HG03103 (cell line): ENCODE measurements around the gene RASGRF2.
A peak's percentile ranks its signal among the peaks of the same experiment; 100 is the strongest.

Experiments
- ATAC-seq: cut with Tn5 transposase; IDR thresholded peaks from one replicate; pipeline ENCODE4 v1.9.1; 2021; ENCODE audit warnings: low read depth; ENCODE audit not compliant: unreplicated experiment

RASGRF2 gene

GRCh38 chr5:81165493-81166119, 205.4 kb downstream of the RASGRF2 start:
- peak; percentile 72 for ATAC-seq

- ATAC-seq, result no peak
Observed at GRCh38 chr5:81166430-81166829, 206.3 kb downstream of the RASGRF2 start.

GRCh38 chr5:81167078-81167477, 206.9 kb downstream of the RASGRF2 start:
- ATAC-seq, result no peak

- no peak for ATAC-seq
Observed at GRCh38 chr5:81167544-81167943, 207.4 kb downstream of the RASGRF2 start.

DNA sequence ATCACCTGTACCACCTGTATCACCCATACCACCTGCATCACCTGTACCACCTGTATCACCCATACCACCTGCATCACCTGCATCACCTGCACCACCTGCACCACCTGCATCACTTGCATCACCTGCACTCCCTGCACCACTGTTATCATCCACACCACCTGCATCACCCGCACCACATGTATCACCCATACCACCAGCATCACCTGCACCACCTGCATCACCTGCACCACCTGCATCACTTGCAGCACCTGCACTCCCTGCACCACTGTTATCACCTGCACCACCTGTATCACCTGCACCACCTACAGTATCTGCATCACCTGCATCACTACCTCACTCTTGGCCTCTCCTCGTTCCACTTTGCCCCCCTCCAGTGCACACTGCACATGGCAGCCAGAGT, 209.8 kb downstream of the RASGRF2 start:
- ATAC-seq, result no peak

- ATAC-seq, result no peak
Observed at GRCh38 chr5:81171769-81172168, 211.6 kb downstream of the RASGRF2 start.

GRCh38 chr5:81172710-81173109, 212.5 kb downstream of the RASGRF2 start:
- no peak for ATAC-seq

- no peak for ATAC-seq
Observed at GRCh38 chr5:81177061-81177460, 216.9 kb downstream of the RASGRF2 start.

DNA sequence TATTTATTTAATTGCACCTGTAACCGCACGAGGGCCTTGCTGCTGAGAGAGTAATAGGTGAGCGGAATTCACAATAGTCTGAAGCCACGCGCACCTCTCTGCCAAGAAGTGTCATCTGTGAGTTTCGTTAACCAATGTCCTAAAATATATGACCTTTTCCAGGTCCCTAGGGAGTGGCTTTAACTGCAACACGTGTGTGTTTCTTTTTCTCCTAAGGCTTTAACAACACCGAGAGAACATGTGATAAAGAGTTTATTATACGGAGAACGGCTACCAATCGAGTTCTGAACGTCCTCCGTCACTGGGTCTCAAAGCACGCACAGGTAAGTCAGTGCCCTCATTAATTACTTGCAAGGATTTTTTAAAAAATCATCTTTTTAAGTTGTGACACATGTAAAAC, 219.8 kb downstream of the RASGRF2 start:
- ATAC-seq, result no peak

- no peak for ATAC-seq
Observed at GRCh38 chr5:81180780-81181460, 220.8 kb downstream of the RASGRF2 start.

DNA sequence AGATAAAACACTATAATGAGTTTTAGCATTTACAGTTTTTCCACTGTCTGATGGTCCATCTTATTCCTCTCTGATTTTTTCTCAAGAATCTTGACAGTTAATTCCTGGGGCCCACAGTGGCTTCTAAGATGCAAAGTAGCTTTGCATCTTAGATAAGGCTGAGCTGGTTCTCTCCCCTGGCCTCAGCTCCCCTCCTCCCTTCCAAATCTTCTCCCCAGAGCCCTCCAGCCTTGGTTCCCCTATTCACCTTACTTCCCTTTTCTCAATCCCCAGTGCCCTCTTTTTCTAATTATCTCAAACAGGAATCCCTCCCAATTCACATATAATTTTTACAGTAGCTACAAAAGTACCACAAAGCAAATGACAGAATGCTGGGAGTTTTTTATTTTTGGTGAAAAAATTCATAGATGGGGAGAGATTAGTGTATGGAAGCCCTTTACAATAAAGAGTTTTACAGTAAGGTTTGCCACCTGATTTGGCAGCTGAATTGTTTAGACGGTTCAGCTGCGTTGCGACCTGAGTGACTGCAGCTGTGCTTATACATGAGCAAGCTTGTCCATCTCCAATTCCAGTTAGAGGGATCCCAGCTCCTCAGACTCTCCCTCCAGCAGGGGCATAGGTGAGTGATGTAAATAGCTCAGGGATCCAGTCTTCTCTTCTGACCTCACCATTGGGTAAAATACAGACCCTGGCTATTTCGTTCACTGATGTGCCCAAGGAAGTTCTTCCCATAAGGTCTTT, 221.6 kb downstream of the RASGRF2 start:
- no peak for ATAC-seq

GRCh38 chr5:81182396-81183390, 222.5 kb downstream of the RASGRF2 start:
- ATAC-seq, result no peak

GRCh38 chr5:81183811-81184748, 223.9 kb downstream of the RASGRF2 start:
- ATAC-seq, result no peak

- no peak for ATAC-seq
Observed at GRCh38 chr5:81184749-81185110, 224.6 kb downstream of the RASGRF2 start.

GRCh38 chr5:81187885-81188284, 227.7 kb downstream of the RASGRF2 start:
- no peak for ATAC-seq

DNA sequence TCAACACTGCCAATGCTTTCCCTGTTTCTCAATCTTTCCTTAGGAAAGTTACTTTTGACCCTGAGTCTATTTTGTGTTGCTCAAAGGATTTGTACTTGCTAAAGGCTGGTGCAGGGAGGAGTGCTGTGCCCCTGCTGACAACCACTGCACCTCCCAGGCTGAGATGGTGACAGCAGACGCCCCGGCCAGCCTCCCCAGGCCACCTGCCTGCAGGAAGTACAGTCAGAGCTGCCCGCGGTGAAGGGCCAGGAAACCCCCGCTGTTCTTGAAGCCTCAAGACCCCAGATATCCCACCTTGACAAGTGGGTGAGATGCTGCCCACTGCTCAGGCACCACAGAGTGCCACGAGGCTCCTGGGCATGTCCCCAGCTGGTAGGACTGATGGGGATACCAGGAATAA, 228.8 kb downstream of the RASGRF2 start:
- no peak for ATAC-seq

GRCh38 chr5:81189875-81190498, 229.8 kb downstream of the RASGRF2 start:
- ATAC-seq, result no peak

DNA sequence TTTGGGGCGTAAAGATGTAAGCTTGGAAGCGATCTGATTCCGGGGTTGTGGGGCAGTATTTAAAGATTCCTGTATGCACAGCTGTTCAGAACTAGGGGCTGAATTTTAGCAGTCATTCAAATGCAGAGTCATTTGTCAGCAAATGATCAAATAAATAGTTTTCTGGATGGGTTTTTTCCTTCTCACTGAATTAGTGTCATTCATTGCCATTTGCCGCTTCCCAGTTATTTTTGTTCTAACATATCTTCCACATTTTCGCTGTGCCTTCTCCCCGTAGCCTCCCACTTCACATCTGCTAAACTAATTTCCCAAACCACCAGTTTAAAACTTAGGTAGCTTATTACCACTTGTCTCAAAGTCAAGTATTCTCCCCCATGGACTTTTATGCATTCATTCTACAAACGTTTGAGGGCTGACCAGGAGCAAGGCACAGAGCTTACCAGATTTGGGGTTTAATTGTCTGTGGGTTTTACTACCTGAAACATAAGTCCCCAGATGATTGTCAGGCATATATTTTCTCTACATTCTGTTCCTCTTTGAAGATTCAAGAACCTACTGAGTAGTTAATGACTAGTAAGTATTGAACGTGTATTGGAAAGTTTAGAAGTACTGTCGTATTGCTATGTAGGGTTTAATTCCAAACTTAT, 231.7 kb downstream of the RASGRF2 start:
- no peak for ATAC-seq

- ATAC-seq, result no peak
Observed at GRCh38 chr5:81192373-81192750, 232.2 kb downstream of the RASGRF2 start.
